ENCODE data around the gene UPK1A.

GRCh38 chr19:35669566-35669965 is 3.2 kb downstream of the UPK1A start:
- no peak for TF ChIP-seq SIN3A (conservative IDR thresholded peaks at IDR 0.05 in 1 of 2, IDR thresholded peaks at IDR 0.05 in 1 of 2; ENCODE audit: low read depth in 1 of 2, low read length in 2 of 2)
- no peak for TF ChIP-seq EP300 (IDR thresholded peaks at IDR 0.05; ENCODE audit: borderline replicate concordance in 1 of 2, low read depth in 2 of 2, low read length in 2 of 2)
- no peak for TF ChIP-seq POLR2AphosphoS5 (IDR thresholded peaks at IDR 0.05; ENCODE audit: low read depth, low read length)
- TF ChIP-seq TAF1 (IDR thresholded peaks at IDR 0.05; ENCODE audit: low read depth, low read length): no peak
- TF ChIP-seq CBX5 (IDR thresholded peaks at IDR 0.05; ENCODE audit: low read depth, low read length): no peak
- TF ChIP-seq BACH1 (IDR thresholded peaks at IDR 0.05; ENCODE audit: low read length): no peak
- no peak for TF ChIP-seq POLR2A (IDR thresholded peaks at IDR 0.05; ENCODE audit: control extremely low read depth in 1 of 2, low read depth in 2 of 2, low read length in 2 of 2)
- no peak for TF ChIP-seq GABPA (IDR thresholded peaks at IDR 0.05; ENCODE audit: borderline replicate concordance, insufficient read depth, low read length)
- TF ChIP-seq SP4 (IDR thresholded peaks at IDR 0.05; ENCODE audit: low read length): no peak

Data from H1 (cell line).